GM19455 (cell line): ENCODE data around the gene ARFIP1.

Experiments
- ATAC-seq: cut with Tn5 transposase; IDR thresholded peaks from one replicate; pipeline ENCODE4 v1.9.1; 2021; ENCODE audit not compliant: unreplicated experiment

Gene ARFIP1

DNA sequence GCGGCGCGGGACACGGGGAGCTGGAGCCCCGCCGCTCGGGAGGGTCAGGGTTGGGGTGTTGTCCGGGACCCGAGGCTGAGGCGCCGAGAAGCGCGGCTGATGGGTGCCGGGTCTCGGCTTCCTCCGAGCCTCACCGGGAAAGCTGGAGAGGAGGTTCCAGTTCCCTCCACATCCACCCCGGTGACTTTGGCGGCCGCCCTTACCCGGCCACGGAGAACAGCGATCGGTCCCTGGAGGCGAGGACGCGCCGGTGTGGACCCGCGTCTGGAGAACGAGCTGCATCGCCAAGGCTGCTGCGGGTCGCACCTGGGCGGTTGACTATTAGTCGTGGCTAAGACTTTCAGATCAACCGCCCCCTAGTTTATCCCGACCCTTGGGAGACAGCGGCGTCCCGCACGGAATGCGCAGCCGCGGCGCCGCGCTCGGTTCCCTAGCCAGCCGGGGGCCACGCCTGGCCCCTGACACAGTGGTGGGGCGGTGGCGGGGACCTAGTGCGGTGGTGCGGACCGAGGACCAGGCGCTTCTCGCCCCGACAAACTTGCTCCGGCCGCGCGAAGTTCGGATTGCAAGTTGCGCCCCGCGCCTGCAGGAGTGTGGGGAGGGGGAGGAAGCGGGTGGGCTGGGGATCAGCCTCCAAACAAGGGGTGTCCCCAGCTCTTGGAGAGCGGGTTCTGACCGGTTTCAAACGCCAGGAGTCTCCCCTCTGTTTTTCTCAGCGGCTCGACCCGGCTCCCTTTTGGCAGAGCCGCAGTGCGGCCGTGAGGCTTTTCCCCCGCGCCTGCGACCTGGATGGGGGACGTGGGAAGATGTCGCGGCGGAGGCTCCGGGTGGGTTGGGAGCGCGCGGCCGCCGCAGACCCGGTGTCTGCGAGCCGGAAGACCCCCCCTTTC is 156.9 kb downstream of the ARFIP1 start:
- ATAC-seq: no peak

DNA sequence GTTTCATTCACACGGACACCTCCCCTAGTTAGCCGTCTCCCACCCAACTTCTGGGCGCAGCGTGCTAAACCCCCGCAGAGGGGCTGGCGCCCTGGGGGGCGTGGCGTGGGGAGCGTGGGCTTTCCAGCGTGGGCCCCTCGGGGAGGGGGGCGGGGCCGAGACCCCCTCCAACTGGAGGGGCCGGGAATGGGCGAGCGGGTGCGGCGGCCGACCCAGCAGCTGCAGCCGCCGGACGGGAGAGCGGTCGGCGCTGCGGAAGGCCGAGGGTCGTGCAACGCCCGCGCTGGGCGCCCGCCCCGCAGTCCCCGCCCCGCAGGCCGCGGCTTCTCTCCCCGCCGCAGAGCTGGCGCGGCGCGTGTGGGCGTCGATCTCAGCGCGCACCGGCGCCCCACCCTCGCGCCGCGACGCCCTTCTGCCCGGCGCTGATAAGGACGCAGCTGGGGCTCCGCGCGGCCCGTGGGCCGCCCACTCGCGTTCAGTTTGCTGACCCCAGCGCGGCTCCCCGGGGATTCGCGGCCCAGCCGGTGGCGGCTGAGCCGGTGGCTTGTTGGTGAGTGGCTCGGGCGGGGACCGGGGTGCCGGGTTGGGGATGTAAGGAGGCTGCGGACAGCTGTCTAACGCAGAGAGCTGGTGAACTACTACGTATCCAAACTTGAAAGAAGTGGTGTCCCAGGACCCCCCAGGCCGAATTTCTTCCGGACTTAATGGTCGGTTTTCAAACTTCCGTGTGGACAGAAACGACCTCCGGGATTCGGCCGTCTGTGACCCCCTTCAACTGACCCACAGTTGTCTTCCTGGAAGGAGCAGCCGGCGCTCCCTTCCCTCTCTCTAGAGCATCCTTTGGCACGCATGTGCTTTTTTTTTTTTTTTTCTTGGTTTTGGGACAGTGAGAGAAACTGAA is 157.8 kb downstream of the ARFIP1 start:
- ATAC-seq: no peak

GRCh38 chr4:152938237-152938947 is 158.6 kb downstream of the ARFIP1 start:
- ATAC-seq: no peak

GRCh38 chr4:152939621-152940020 is 159.9 kb downstream of the ARFIP1 start:
- no peak for ATAC-seq

GRCh38 chr4:152940461-152940860 is 160.7 kb downstream of the ARFIP1 start:
- no peak for ATAC-seq

GRCh38 chr4:152941411-152941810 is 161.7 kb downstream of the ARFIP1 start:
- ATAC-seq: no peak

DNA sequence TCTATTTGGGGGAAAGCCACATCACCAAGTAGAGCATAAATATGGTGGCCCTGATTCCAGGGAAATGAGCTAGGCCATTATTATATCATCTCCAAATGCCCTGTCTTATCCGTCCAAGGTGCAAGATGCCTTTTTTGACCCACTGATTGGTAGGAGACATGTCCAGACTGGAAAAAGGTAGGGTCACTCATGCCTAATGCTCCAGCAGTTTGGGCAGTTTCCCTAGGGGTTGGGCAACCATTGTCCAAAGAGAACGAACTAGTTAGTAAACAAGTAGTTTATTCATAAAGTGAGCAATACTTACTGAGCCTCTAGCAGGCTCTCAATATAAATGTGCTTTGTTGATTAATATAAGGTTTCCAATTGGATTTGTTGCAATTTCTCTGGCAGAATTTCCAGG is 162.6 kb downstream of the ARFIP1 start:
- no peak for ATAC-seq

- ATAC-seq: no peak
Measured at GRCh38 chr4:152943672-152944071, 163.9 kb downstream of the ARFIP1 start.

DNA sequence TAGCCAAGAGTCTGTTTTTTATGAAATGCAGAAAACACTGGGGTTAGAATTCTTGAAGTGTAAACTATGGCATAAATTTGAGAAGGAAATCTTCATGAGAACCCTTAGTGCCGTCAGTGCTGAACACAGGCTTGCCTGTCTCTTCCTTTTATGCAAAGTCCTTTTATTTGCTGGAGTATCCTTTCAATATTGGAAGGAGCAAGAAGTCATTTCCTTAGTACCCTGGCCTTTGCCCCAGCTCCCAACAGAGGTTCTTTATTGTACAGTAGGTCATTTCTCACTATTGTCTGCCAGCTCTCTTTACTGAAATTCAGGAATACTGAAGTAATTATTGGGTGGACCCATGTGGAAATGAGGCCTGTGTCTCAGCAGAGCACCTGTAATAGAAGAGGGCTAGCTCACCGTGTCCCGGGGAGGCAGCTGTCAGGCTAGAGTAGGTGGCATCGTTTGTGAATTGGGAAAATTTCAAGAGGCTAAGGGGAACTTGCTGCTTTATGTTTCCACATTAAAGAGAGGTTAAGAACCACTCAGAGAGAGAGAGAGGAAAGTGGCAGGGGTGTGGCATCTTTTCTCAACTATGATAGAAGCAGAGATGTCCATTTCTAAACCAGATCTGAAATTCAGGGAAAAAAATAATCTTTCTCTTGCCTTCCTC is 165.0 kb downstream of the ARFIP1 start:
- ATAC-seq: no peak

DNA sequence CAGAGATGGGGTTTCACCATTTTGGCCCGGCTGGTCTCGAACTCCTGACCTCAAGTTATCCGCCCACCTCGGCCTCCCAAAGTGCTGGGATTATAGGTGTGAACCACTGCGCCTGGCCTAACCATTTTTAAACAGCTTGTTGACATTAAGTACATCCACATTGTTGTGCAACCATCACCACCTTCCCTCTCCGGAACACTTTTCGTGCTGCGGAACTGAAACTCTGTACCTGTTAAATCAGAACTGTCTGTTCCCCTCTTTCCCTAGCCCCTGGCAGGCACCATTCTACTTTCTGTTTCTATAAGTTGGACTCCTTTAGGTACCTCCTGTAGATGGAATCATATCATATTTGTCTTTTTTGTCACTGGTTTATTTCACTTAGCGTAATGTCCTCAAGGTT is 165.9 kb downstream of the ARFIP1 start:
- no peak for ATAC-seq

DNA sequence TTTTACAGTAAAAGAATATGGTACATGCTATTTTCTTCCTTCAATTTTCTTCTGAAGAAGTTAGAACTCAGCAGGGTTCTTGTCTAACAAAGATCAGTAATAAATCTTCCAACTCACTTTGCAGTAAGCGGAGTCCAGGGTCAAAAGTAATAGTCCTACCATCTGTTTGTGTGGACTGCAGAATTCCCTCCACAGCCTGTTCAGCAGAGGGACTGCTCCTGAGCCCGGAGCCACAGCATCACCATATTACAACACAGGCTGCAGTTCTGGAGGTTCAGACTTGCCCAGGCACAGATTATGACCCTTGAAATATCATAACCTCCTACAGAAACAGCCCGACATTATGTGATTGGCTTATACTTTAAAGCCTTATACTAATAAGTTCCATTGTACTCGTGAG is 166.7 kb downstream of the ARFIP1 start:
- no peak for ATAC-seq

DNA sequence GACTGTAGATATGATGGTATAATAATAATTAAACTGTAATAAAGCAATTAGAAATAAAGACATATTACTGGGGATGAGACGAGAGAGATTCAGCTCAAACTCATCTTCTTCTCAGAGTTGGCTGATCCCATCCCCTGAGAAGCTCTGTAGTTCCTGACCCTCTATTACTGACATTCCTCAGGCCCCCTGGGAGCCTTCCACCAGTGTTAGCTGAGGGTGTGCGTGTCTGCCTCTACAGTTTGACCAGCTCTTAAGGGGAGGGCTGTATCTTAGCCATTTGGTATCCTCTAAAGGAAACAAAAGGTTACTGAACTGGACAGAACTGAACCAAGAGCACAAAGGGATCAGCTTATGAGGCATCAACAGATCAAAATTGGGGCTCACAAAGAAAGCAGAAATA is 167.6 kb downstream of the ARFIP1 start:
- ATAC-seq: no peak

GRCh38 chr4:152949930-152950329 is 170.2 kb downstream of the ARFIP1 start:
- ATAC-seq: no peak

DNA sequence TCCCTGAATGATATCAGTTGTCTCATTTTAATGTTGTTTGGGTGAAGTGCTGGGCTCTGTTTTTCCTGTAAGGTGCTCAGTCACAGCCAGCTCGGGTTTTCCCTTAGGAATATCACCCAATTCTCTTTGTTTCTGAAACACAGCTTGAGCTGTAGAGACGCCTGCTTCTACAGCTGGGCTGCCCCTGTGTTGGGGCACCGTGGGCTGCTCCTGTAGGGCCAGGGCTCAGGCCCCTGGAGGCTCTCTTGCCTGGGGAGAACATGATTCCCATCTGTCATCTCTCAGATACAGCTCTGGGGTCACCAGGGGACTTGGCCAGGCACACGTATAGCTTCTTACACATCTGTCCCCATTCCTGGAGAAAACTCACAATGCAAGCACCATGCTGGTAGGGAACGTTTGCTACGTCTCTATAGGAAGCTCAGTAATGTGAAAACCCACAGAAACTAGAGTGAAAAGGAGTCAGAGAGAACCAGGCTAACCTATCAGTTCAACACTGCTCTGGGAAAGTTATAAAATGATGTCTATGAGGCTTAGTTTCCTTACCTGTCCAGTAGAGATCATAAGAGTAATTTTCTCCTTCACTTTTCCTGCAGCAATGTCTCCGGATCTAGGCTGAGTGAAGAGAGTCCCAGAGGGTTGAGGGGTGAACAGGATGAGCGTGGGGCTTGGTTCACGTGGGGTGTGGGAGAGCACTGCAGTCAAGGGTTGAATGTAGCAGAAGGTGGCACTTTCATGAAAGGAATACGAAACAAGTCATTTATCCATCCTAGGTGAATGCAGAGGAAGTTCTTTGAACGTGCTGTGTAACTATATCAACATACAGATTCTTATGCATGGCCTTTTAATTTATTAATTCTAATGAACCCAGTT is 170.9 kb downstream of the ARFIP1 start:
- no peak for ATAC-seq

GRCh38 chr4:152951348-152951747 is 171.6 kb downstream of the ARFIP1 start:
- ATAC-seq: no peak

DNA sequence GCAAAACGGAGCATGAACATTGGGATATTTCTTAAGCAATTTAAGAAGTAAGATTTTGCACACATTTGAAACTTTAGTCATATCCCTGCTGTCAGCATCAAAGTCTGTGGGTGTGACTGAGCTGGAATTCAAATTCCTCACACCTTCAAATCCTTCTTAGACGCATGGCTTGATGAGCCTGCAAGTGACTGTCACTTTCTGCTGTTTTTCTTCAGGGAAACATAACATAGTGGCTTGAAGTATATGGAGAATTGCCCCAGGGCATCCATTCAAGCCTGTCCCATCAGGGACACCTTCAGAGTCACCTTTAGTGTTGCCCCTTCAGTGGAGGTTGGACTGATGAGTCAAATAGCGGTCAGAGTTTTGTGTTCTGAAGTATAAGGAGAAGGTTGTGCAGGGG is 173.8 kb downstream of the ARFIP1 start:
- no peak for ATAC-seq

- ATAC-seq: no peak
Measured at GRCh38 chr4:152954741-152955140, 175.0 kb downstream of the ARFIP1 start.

- ATAC-seq: no peak
Measured at GRCh38 chr4:152956147-152956546, 176.4 kb downstream of the ARFIP1 start.

DNA sequence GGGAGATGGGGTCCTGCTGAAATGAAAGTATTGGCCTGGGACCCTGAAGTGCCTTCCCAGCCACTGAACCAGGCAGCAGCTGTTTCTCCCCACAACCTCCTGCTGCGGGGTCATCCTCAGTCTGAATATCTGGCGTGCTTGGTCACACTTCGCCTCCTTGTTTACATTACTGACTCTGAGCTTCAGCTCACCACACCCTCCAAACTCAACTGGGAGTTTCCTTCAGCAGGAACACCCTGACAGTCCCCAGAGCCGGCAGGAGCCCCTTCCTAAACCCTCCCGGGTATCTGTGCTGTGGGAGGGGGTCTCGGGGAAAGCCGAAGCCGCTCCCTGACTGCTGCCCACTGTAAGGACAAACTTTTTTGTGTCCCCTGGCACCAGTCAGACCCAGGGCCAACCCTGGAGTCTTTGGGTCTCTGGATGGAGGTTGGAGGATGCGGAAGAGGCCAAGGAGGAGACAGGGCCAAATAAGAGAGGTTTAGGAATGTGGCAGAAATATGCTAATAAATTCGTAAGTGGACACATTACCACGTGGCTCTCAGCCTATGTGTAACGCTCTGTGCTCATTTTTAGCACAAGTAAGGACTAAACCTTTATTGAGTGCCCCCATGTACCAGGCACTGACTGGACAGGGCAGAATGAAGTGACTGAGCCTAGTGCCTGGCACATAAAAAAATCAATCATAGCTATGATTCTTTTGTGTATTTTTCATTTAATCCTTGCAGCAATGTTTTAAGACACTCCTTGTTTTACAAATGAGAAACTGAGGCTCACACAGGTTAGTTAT is 177.1 kb downstream of the ARFIP1 start:
- no peak for ATAC-seq
